ENCODE results near the gene SDCBP2.

The SDCBP2 gene

DNA sequence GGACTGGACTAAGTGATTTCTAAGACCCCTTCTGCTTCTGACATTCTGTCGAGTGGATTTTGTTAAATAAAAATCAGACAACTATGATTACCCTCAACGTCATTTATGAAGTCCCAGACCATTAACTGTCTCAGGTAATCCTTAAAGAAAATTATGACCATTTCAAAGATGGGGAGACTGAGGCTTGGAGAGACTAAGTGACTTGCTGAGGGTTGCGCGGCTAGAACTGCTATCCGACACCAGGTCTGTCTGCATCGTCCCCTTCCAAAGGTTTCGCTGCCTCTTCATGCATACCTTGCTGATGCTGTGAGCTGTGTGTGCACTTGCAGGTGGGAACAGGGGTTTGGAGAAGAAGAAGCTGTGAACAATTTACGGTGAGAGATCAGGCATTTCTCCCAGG lies 59.7 kb downstream of the SDCBP2 start:
- FAIRE-seq, result no peak

DNA sequence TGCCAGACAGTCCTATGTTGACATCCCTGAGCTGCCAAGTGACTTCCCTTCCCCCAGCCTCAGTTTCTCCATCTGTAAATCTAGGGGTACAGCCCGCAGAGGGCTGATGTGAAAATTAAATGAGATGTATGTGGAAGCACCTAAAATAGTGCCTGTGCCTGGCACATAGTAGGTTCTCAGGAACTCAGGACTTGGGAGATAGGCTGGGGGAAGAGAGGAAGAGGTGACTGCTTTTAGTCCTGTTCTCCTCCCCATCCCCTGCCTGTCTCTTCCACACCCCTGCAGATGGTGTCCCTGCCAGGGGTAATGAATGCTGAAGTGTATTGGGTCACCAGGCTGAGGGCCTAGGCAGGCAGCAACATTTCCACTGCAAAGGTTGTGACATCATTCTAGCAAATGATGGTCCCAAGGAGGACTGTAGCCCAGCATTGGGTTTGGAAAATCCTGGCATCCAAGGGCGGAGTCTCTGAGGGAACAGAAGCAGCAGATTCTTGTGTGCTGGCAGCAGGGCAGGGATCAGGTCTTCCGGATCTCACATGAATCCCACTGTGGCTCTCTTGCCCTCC lies 61.0 kb downstream of the SDCBP2 start:
- no peak for FAIRE-seq

DNA sequence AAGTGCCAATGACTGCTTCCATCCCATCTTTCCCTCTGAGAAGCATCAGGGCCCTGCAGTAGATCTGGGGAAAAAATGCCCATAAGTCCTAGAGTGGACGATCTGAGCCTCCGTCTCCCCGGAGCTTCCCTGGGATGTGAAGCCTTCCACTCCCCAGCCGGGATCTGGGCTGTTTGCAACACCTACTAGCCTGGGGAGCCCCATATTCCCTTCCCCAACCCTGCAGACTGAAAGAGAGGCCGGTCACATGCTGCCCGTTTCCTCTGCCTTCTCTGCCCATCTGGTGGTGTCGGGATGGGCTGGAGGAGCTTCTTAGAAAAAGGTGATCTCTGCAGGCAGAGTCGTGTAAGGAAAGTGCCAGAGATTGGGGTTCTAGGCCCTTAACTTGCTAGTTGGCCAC lies 61.8 kb downstream of the SDCBP2 start:
- no peak for FAIRE-seq

GRCh38 chr20:1266167-1266973 lies 62.6 kb downstream of the SDCBP2 start, which contains the start of gene SNPH:
Gene SNPH, plus strand, starts transcription at chr20:1266294. Its CDS starts 29,946 bp downstream, at chr20:1296240.
- FAIRE-seq, result no peak

DNA sequence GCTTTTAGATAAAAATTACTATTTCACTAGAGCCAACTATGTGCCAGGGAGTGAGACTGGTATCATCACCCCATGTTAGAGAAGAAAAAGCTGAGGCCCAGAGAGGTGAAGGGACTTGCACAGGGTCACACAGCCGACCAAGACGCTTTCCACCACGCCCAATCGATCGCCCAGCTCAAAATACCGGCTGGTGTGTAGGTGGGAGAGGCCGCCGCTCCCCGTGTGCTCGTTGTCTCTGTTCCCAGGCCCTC lies 63.1 kb downstream of the SDCBP2 start:
- FAIRE-seq, result no peak

- FAIRE-seq, result no peak
These were observed 63.6 kb downstream of the SDCBP2 start for GRCh38 chr20:1265226-1265915.

GRCh38 chr20:1264727-1265126 lies 64.2 kb downstream of the SDCBP2 start:
- FAIRE-seq, result no peak

DNA sequence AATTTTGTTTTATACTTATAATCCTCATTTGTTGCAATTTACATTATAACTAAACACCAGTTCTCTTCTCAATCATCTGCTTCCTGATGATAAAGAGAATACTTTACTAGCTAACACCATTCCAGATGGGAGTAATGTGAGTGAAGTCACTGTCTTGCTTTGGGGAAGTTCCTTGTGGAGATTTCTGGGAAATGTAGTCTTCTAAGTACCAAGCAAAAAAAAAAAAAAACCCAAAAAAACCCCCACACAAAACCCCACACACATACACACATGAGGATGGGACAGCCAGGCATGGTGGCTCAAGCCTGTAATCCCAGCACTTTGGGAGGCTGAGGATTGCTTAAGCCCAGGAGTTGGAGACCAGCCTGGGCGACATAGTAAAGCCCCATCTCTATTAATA lies 65.1 kb downstream of the SDCBP2 start:
- no peak for FAIRE-seq
